Activated naive CD8-positive, alpha-beta T cell treated with anti-CD3 and anti-CD28 coated beads, Interleukin-2, amount 50 U/mL, for 16 hours (primary cell): ENCODE data around the gene FAHD2A.
A peak's percentile ranks its signal among the peaks of the same experiment; 100 is the strongest.
"Not testable (repeated sequence)": the region's sequence is repeated elsewhere in the genome, so short reads cannot be mapped to it uniquely, and the experiment has no call there.

Source experiments
- DNase-seq: peaks from one replicate; pipeline ENCODE4 v3.0.0-alpha.2; 2020; ENCODE audit warnings: low read depth, low spot score

Gene FAHD2A

GRCh38 chr2:95390881-95391321, 11.6 kb upstream of the FAHD2A start:
- DNase-seq: no peak

- no peak for DNase-seq
Observed at GRCh38 chr2:95391641-95392310, 10.7 kb upstream of the FAHD2A start.

- no peak for DNase-seq
Observed at GRCh38 chr2:95392320-95392719, 10.2 kb upstream of the FAHD2A start.

- no peak for DNase-seq
Observed at GRCh38 chr2:95392730-95393455, 9.6 kb upstream of the FAHD2A start.

GRCh38 chr2:95393901-95394300, 8.6 kb upstream of the FAHD2A start:
- no peak for DNase-seq

GRCh38 chr2:95399061-95399460, 3.4 kb upstream of the FAHD2A start:
- DNase-seq: no peak

- DNase-seq: no peak
Observed at GRCh38 chr2:95401480-95401879, 1.0 kb upstream of the FAHD2A start.

- not testable (repeated sequence) for DNase-seq
Observed at GRCh38 chr2:95402004-95402369, 521 bp upstream of the FAHD2A start.

- not testable (repeated sequence) for DNase-seq
Observed at GRCh38 chr2:95403204-95403721, 755 bp downstream of the FAHD2A start.

- DNase-seq: not testable (repeated sequence)
Observed at GRCh38 chr2:95403824-95404223, 1.3 kb downstream of the FAHD2A start.

- DNase-seq: not testable (repeated sequence)
Observed at GRCh38 chr2:95404676-95405075, 2.2 kb downstream of the FAHD2A start.

GRCh38 chr2:95411239-95411638, 8.7 kb downstream of the FAHD2A start:
- DNase-seq: not testable (repeated sequence)

- peak; percentile 25 for DNase-seq
Observed at GRCh38 chr2:95414015-95414594, 11.6 kb downstream of the FAHD2A start.

- not testable (repeated sequence) for DNase-seq
Observed at GRCh38 chr2:95415138-95415537, 12.6 kb downstream of the FAHD2A start.

GRCh38 chr2:95415561-95415960, 13.1 kb downstream of the FAHD2A start:
- DNase-seq: not testable (repeated sequence)

- not testable (repeated sequence) for DNase-seq
Observed at GRCh38 chr2:95427196-95427867, 24.8 kb downstream of the FAHD2A start.

GRCh38 chr2:95429748-95430467, 27.4 kb downstream of the FAHD2A start:
- not testable (repeated sequence) for DNase-seq

GRCh38 chr2:95433373-95433772, 30.9 kb downstream of the FAHD2A start:
- DNase-seq: not testable (repeated sequence)

GRCh38 chr2:95433973-95434372, 31.5 kb downstream of the FAHD2A start:
- not testable (repeated sequence) for DNase-seq

GRCh38 chr2:95434507-95435076, 32.1 kb downstream of the FAHD2A start:
- not testable (repeated sequence) for DNase-seq
